Measurements from ENCODE around the gene DPEP2NB. TPM values are rescaled to one million over a fixed set of nuclear protein-coding genes. Genes with fewer than 3 reads are reported as not detected.

DPEP2NB gene
- total and polyA plus RNA-seq, 3 donors from 2014 or later = 2.4 to 4.1 (median 3.2) TPM

- intact Hi-C loops (cut with DNase I; ENCODE audit: low total_unique reads) = no loop called here
- no peak overlapping the region for H3K27ac ChIP-seq
- no peak overlapping the region for H3K4me3 ChIP-seq
- DNase-seq = no peak
- H3K27me3 ChIP-seq = no peaks in the 10 kb centered on the region
- H3K9me3 ChIP-seq = no peaks in the 10 kb centered on the region
- H3K36me3 ChIP-seq (ENCODE audit: low read depth, missing control alignments) = no peaks in the 10 kb centered on the region
- TF ChIP-seq POLR2A (IDR thresholded peaks at IDR 0.05) (no peak), CTCF (IDR thresholded peaks at IDR 0.05) (no peak)
- WGBS, 2 donors = 88 to 93% methylated on average over 3 of the region's 3 CpGs
- H3K4me1 ChIP-seq = peaks cover 4% of the 10 kb centered on the region
These were observed 27.0 kb downstream of the DPEP2NB start for GRCh38 chr16:67988675-67989074.

- no peak for TF ChIP-seq POLR2A (IDR thresholded peaks at IDR 0.05)
- TF ChIP-seq CTCF (IDR thresholded peaks at IDR 0.05) = no peak
- no peak overlapping the region for H3K4me3 ChIP-seq
- no peaks in the 10 kb centered on the region for H3K9me3 ChIP-seq
- no peaks in the 10 kb centered on the region for H3K4me1 ChIP-seq
- no peaks in the 10 kb centered on the region for H3K36me3 ChIP-seq (ENCODE audit: low read depth, missing control alignments)
- intact Hi-C loops (cut with DNase I; ENCODE audit: low total_unique reads) = no loop called here
- peak; percentile 41 for DNase-seq
- no peak overlapping the region for H3K27ac ChIP-seq
- whole genome bisulfite sequencing, 2 donors = 65 to 73% methylated on average over 11 of the region's 11 CpGs
- no peaks in the 10 kb centered on the region for H3K27me3 ChIP-seq
These were observed 28.1 kb downstream of the DPEP2NB start for GRCh38 chr16:67987460-67988160.

GRCh38 chr16:67986949-67987348 lies 28.8 kb downstream of the DPEP2NB start:
- 87 to 94% methylated on average over 5 of the region's 5 CpGs for WGBS, 2 donors
- Histone ChIP-seq H3K4me3 (no peak overlapping the region), H3K9me3 (no peaks in the 10 kb centered on the region), H3K4me1 (no peaks in the 10 kb centered on the region), H3K27ac (no peak overlapping the region), H3K27me3 (no peaks in the 10 kb centered on the region), H3K36me3 (ENCODE audit: low read depth, missing control alignments) (no peaks in the 10 kb centered on the region)
- TF ChIP-seq CTCF (IDR thresholded peaks at IDR 0.05) (no peak), POLR2A (IDR thresholded peaks at IDR 0.05) (no peak)
- intact Hi-C loops (cut with DNase I; ENCODE audit: low total_unique reads) = no loop called here
- no peak for DNase-seq

- no peak for DNase-seq
- H3K4me1 ChIP-seq = no peaks in the 10 kb centered on the region
- 71 to 72% methylated on average over 37 to 49 of the region's 49 CpGs for WGBS, 2 donors
- intact Hi-C loops (cut with DNase I; ENCODE audit: low total_unique reads) = no loop called here
- no peaks in the 10 kb centered on the region for H3K27me3 ChIP-seq
- no peaks in the 10 kb centered on the region for H3K36me3 ChIP-seq (ENCODE audit: low read depth, missing control alignments)
- no peak overlapping the region for H3K27ac ChIP-seq
- H3K9me3 ChIP-seq = no peaks in the 10 kb centered on the region
- TF ChIP-seq CTCF (IDR thresholded peaks at IDR 0.05) = no peak
- no peak for TF ChIP-seq POLR2A (IDR thresholded peaks at IDR 0.05)
- peak overlapping the region; percentile 26 to 44 for H3K4me3 ChIP-seq
These were observed 33.6 kb downstream of the DPEP2NB start for GRCh38 chr16:67982011-67982696.
